Spleen (tissue), 11 donors: Measurements from ENCODE around the gene CTRL. TPM values are rescaled to one million over a fixed set of nuclear protein-coding genes. Genes with fewer than 3 reads are reported as not detected.
A peak's percentile ranks its signal among the peaks of the same experiment; 100 is the strongest.

ENCODE experiments used
- DNase-seq: peaks from one replicate; pipeline ENCODE4 v3.0.0-alpha.2; 2020
- H3K27ac ChIP-seq, 8 donors: fragments of 200-600 bp; sonication (generic) in 7 of 8; 1 replicate in 4 of 8; 2 replicates in 4 of 8; pipeline versions ENCODE4 v1.5.0 to v1.8.0; 2016 to 2021; ENCODE audit warnings: inconsistent platforms in 4 of 8, mild to moderate bottlenecking in 4 of 8, moderate library complexity in 1 of 8
- H3K27me3 ChIP-seq, 7 donors: fragments of 200-600 bp; sonication (generic) in 6 of 7; replicated peaks in 1 of 7; 1 replicate in 4 of 7; 2 replicates in 3 of 7; pipeline versions ENCODE4 v1.5.0 to v1.8.0; 2016 to 2021; ENCODE audit warnings: inconsistent platforms in 3 of 7, mild to moderate bottlenecking in 1 of 7
- H3K36me3 ChIP-seq, 6 donors: fragments of 200-600 bp; sonication (generic) in 5 of 6; 1 replicate in 4 of 6; 2 replicates in 2 of 6; pipeline versions ENCODE4 v1.5.0 to v1.8.0; 2016 to 2021; ENCODE audit warnings: inconsistent platforms in 2 of 6
- H3K4me1 ChIP-seq, 6 donors: fragments of 200-600 bp; sonication (generic) in 5 of 6; 1 replicate in 3 of 6; 2 replicates in 3 of 6; pipeline versions ENCODE4 v1.5.0 to v1.8.0; 2016 to 2021; ENCODE audit warnings: inconsistent platforms in 3 of 6
- H3K4me3 ChIP-seq, 8 donors: fragments of 200-600 bp; sonication (generic) in 7 of 8; 1 replicate in 4 of 8; 2 replicates in 4 of 8; pipeline versions ENCODE4 v1.5.0 to v1.8.0; 2016 to 2021; ENCODE audit warnings: inconsistent platforms in 4 of 8, mild to moderate bottlenecking in 4 of 8, moderate library complexity in 2 of 8
- H3K9me3 ChIP-seq, 8 donors: fragments of 200-600 bp; sonication (generic) in 7 of 8; 1 replicate in 4 of 8; 2 replicates in 4 of 8; pipeline versions ENCODE4 v1.5.0 to v1.8.0; 2016 to 2021; ENCODE audit warnings: inconsistent platforms in 4 of 8
- CTCF ChIP-seq, 11 experiments: fragments of 200-600 bp in 7 of 11; fragments of 450-650 bp in 4 of 11; sonication (generic) in 4 of 11; IDR thresholded peaks in 8 of 11; conservative IDR thresholded peaks in 3 of 11; 1 replicate in 7 of 11; 2 replicates in 4 of 11; pipeline versions ENCODE4 v1.4.0 to v1.8.0; 2016 to 2021; ENCODE audit warnings: antibody characterized with exemption in 11 of 11, inconsistent platforms in 4 of 11, mild to moderate bottlenecking in 1 of 11
- POLR2A ChIP-seq, 3 donors: fragments of 450-650 bp; IDR thresholded peaks; one replicate each; pipeline ENCODE4 v1.5.1; 2017; ENCODE audit warnings: antibody characterized with exemption in 3 of 3, mild to moderate bottlenecking in 1 of 3
- POLR2AphosphoS5 ChIP-seq, 3 donors: sonication (generic); formaldehyde crosslinking; IDR thresholded peaks; one replicate each; pipeline ENCODE4 v1.5.1; 2017; ENCODE audit warnings: antibody characterized with exemption in 3 of 3
- WGBS, 5 donors: extraction: QIAGEN DNeasy Blood & Tissue Kit in 3 of 5; methylation state at CpG; one replicate each; pipeline versions ENCODE4 v1.1.5 to v1.1.7; 2013 to 2018; 5-methylcytosine and 5-hydroxymethylcytosine counted together
- intact Hi-C: fragments of 100-400 bp; cut with DNase I; formaldehyde crosslinking; loops from one replicate; pipeline ENCODE4 v1.15.0; 2023; ENCODE audit warnings: low total_unique reads
- polyA plus RNA-seq, 3 donors: library from polyadenylated mRNA; stranded (reverse); fragments of 200-250 nt; gene quantifications; one replicate each; pipeline ENCODE4 v1.2.1, GENCODE V29; 2013
- total RNA-seq, 7 donors: library from RNA; depleted of rRNA in 3 of 7; stranded (reverse); fragments of >200 nt in 3 of 7; fragmentation: NEBNext Ultra II Directional in 4 of 7; extraction: Animal tissue kit (Norgen Biotek cat#: 25700) in 4 of 7; gene quantifications; one replicate each; pipeline versions ENCODE4 v1.1.0 to v1.2.1, GENCODE V29; 2016 to 2021
- donor health status: healthy with polysubstance abuse.
- donor health status: DM: no; HTN: no; CAD: no; lungs with moderate emphysema.
- donor health status: DM: no; HTN: no; CAD: no.
- donor health status: Bipolar disorder and iron deficiency.
- donor health status: healthy.
- donor health status: DM: no; HTN: no; CAD: no.
- donor health status: DM: yes; HTN: yes; CAD: no.

The CTRL gene
- total and polyA plus RNA-seq, 10 donors: 2.0 to 10.3 (median 4.7) TPM

- peak overlapping the region in 5 of 8 donors; percentile 5 to 54 (median 41) for H3K27ac ChIP-seq
- peak; percentile 75 for DNase-seq
- intact Hi-C loops: no loop called here
- peaks cover 44 to 95% (median 69%) of the 10 kb centered on the region in 6 donors for H3K4me1 ChIP-seq
- no peaks in the 10 kb centered on the region for H3K27me3 ChIP-seq
- peak overlapping the region in 2 of 8 donors; percentile 13 to 38 for H3K4me3 ChIP-seq
- peaks cover 0 to 48% (median 28%) of the 10 kb centered on the region in 6 donors for H3K36me3 ChIP-seq
- no peaks in the 10 kb centered on the region for H3K9me3 ChIP-seq
- 60 to 81% (median 77%) methylated on average over 16 to 32 of the region's 32 CpGs for WGBS, 5 donors
- TF ChIP-seq CTCF (IDR thresholded peaks at IDR 0.05 in 8 of 11, conservative IDR thresholded peaks at IDR 0.05 in 3 of 11) (no peak), POLR2A (IDR thresholded peaks at IDR 0.05) (no peak), POLR2AphosphoS5 (IDR thresholded peaks at IDR 0.05) (peak in 2 of 3 donors; percentile 58 to 74)
Observed at GRCh38 chr16:67963662-67964321, 32.1 kb upstream of the CTRL start.

DNA sequence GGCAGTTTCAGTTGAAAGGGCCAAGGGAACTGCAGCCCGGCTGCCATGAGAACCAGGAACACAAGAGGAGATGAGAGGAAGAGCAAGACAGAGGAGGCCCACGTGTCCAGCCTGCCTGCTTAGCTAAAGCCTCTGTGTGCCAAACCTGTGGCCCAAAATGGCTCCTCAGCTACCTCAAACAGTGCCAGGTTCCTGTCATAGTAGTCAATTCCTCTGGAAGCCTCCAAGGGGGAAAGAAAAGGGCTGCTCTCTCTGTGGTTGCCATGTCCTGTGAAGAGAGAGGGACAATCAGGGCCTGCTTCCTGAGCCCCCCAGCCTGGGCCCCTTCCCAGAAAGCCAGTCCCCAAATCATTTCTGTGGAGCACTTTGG is 31.6 kb upstream of the CTRL start:
- intact Hi-C loops: no loop called here
- 49 to 74% (median 63%) methylated on average over 2 of the region's 2 CpGs for WGBS, 5 donors
- Histone ChIP-seq H3K27ac (peak overlapping the region in 4 of 8 donors; percentile 5 to 54 (median 44)), H3K9me3 (no peaks in the 10 kb centered on the region), H3K27me3 (no peaks in the 10 kb centered on the region), H3K4me3 (peak overlapping the region in 2 of 8 donors; percentile 13 to 38), H3K36me3 (peaks cover 0 to 54% (median 28%) of the 10 kb centered on the region in 6 donors), H3K4me1 (peaks cover 44 to 98% (median 70%) of the 10 kb centered on the region in 6 donors)
- TF ChIP-seq POLR2AphosphoS5 (IDR thresholded peaks at IDR 0.05) (no peak), POLR2A (IDR thresholded peaks at IDR 0.05) (no peak), CTCF (IDR thresholded peaks at IDR 0.05 in 8 of 11, conservative IDR thresholded peaks at IDR 0.05 in 3 of 11) (no peak)
- no peak for DNase-seq

DNA sequence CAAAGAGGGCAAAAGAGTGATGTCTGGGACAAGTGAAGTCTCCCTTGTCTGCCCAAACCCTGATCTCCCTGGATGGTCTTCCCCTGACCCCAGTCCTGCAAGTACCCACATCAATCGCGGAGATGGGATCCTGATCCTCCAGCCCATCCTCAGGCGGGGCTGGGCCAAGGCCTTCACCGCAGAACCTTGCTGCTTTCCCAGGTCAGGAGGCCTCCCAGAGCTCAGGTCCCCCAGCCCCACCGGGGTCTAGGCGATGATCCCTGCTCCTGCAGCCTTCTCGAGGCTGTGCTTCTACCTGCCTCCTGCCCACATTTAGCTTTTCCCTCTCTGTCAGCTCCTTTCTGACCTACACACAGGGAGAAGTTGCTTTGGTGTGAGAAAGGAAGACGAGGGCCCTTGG is 30.5 kb upstream of the CTRL start:
- Histone ChIP-seq H3K27me3 (no peaks in the 10 kb centered on the region), H3K27ac (peak overlapping the region in 2 of 8 donors; percentile 65 to 70), H3K4me3 (no peak overlapping the region), H3K36me3 (peaks cover 0 to 64% (median 37%) of the 10 kb centered on the region in 6 donors), H3K9me3 (no peaks in the 10 kb centered on the region), H3K4me1 (peaks cover 37 to 89% (median 64%) of the 10 kb centered on the region in 6 donors)
- intact Hi-C loops: no loop called here
- DNase-seq: no peak
- WGBS, 5 donors: 95 to 97% (median 96%) methylated on average over 8 of the region's 8 CpGs
- TF ChIP-seq POLR2AphosphoS5 (IDR thresholded peaks at IDR 0.05) (no peak), CTCF (IDR thresholded peaks at IDR 0.05 in 8 of 11, conservative IDR thresholded peaks at IDR 0.05 in 3 of 11) (no peak), POLR2A (IDR thresholded peaks at IDR 0.05) (no peak)

DNA sequence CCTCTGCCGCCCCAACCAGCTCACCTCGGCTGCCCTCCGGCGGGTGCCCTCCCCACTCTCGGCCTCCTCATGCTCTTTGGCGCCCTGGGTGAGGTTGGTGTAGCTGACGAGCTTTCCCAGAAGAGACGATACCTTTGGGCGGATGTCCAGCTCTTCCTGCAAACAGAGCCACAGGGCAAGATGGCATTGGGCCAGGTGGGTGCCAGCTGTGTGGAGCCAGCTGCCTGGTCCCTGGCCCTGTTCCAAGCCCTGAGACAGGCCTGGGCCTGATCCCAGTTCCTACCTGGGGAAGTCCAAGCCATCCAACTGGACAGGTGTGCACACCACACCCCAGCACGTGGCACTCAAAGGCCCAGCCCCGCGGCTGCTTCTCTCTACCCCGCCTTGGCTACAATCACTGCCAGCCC is 29.9 kb upstream of the CTRL start:
- H3K9me3 ChIP-seq: no peaks in the 10 kb centered on the region
- H3K27me3 ChIP-seq: no peaks in the 10 kb centered on the region
- WGBS, 5 donors: 82 to 89% (median 83%) methylated on average over 13 of the region's 13 CpGs
- peaks cover 0 to 67% (median 37%) of the 10 kb centered on the region in 6 donors for H3K36me3 ChIP-seq
- TF ChIP-seq POLR2AphosphoS5 (IDR thresholded peaks at IDR 0.05): peak in 1 of 3 donors; percentile 36
- TF ChIP-seq CTCF (IDR thresholded peaks at IDR 0.05 in 8 of 11, conservative IDR thresholded peaks at IDR 0.05 in 3 of 11): no peak
- peaks cover 31 to 83% (median 59%) of the 10 kb centered on the region in 6 donors for H3K4me1 ChIP-seq
- no peak overlapping the region for H3K4me3 ChIP-seq
- DNase-seq: no peak
- intact Hi-C loops: no loop called here
- peak overlapping the region in 5 of 8 donors; percentile 59 to 70 (median 64) for H3K27ac ChIP-seq
